Measurements from ENCODE around the gene C9orf57. TPM values are rescaled to one million over a fixed set of nuclear protein-coding genes. Genes with fewer than 3 reads are reported as not detected.

The C9orf57 gene
- total and polyA plus RNA-seq, 2 of the 8 experiments (the other 6 are each of a cell fraction or from before 2014, with no cell fraction given), result not detected

GRCh38 chr9:72052122-72052521, 8.3 kb downstream of the C9orf57 start:
- no peak overlapping the region for H2BK20ac ChIP-seq (ENCODE audit: low read length)
- H3K27me3 ChIP-seq (replicated peaks in 1 of 4; ENCODE audit: control insufficient read depth in 3 of 4, extremely low read depth in 1 of 4, insufficient read depth in 3 of 4, low read length in 3 of 4), result no peaks in the 10 kb centered on the region
- no peak for DNase-seq (ENCODE audit: low read depth in 1 of 2, low spot score in 2 of 2)
- no peak overlapping the region for H2BK15ac ChIP-seq (ENCODE audit: low read length)
- no peak overlapping the region for H2AFZ ChIP-seq (ENCODE audit: low read length)
- H3K9me3 ChIP-seq (ENCODE audit: insufficient read depth in 2 of 2, low read depth in 1 of 2, low read length in 1 of 2), result no peaks in the 10 kb centered on the region
- H3K18ac ChIP-seq (ENCODE audit: extremely low read depth, low read length), result no peak overlapping the region
- H3K36me3 ChIP-seq (ENCODE audit: control insufficient read depth in 2 of 4, insufficient read depth in 4 of 4, low read length in 3 of 4), result no peaks in the 10 kb centered on the region
- H3K79me1 ChIP-seq (ENCODE audit: low read depth, low read length), result no peaks in the 10 kb centered on the region
- CTCF ChIA-PET (ENCODE audit: partially characterized antibody), result no interaction called here
- no peak overlapping the region for H4K5ac ChIP-seq (ENCODE audit: insufficient read length, low read depth, low read length)
- no peaks in the 10 kb centered on the region for H3K23me2 ChIP-seq (ENCODE audit: low read depth, low read length)
- H3K79me2 ChIP-seq (ENCODE audit: control insufficient read depth in 1 of 2, insufficient read depth in 2 of 2, low read length in 2 of 2), result no peaks in the 10 kb centered on the region
- WGBS, 2 experiments (ENCODE audit: extremely low coverage in 1 of 2, insufficient coverage in 1 of 2, insufficient read length in 1 of 2, insufficient replicate concordance in 2 of 2, low coverage in 1 of 2, low lambda C conversion rate in 2 of 2, missing lambda C conversion rate in 1 of 2), result 89% methylated on average over 3 of the region's 3 CpGs; no CpG with 5 or more reads in 1 of the 2 experiments
- no peak overlapping the region for H2AK5ac ChIP-seq (ENCODE audit: low read depth, low read length)
- no peak overlapping the region for H3K9ac ChIP-seq (replicated peaks in 1 of 4; ENCODE audit: extremely low read depth in 1 of 4, low read depth in 3 of 4, low read length in 3 of 4)
- FAIRE-seq, result no peak
- H3K23ac ChIP-seq (ENCODE audit: insufficient read length), result no peak overlapping the region
- no peak overlapping the region for H2BK120ac ChIP-seq (replicated peaks; ENCODE audit: low read depth, low read length)
- H4K8ac ChIP-seq (ENCODE audit: extremely low read depth, insufficient read depth, low read length), result no peak overlapping the region
- no peak overlapping the region for H2BK5ac ChIP-seq (ENCODE audit: low read depth, low read length)
- POLR2A ChIA-PET (ENCODE audit: partially characterized antibody), result no interaction called here
- H3K4me2 ChIP-seq (ENCODE audit: insufficient read depth in 1 of 2, low read depth in 2 of 2, low read length in 2 of 2), result no peak overlapping the region
- H3K14ac ChIP-seq (ENCODE audit: insufficient read length), result no peak overlapping the region
- H4K91ac ChIP-seq (replicated peaks; ENCODE audit: insufficient read length, low read length), result no peak overlapping the region
- H2BK12ac ChIP-seq (ENCODE audit: low read depth, low read length), result no peak overlapping the region
- no peaks in the 10 kb centered on the region for H4K20me1 ChIP-seq (replicated peaks in 1 of 2; ENCODE audit: control insufficient read depth in 1 of 2, insufficient read depth in 2 of 2, low read length in 2 of 2)
- no peak overlapping the region for H3K56ac ChIP-seq (replicated peaks; ENCODE audit: insufficient read length, low read depth, low read length)
- H3K27ac ChIP-seq (ENCODE audit: low read depth, low read length), result no peak overlapping the region
- H3K4me1 ChIP-seq (replicated peaks in 1 of 4; ENCODE audit: control insufficient read depth in 3 of 4, insufficient read depth in 4 of 4, low read length in 3 of 4), result no peaks in the 10 kb centered on the region
- H3K4ac ChIP-seq (replicated peaks; ENCODE audit: insufficient read length, low read depth, low read length), result no peak overlapping the region
- H3K4me3 ChIP-seq (ENCODE audit: extremely low read depth in 1 of 4, insufficient read depth in 2 of 4, low read depth in 3 of 4, low read length in 4 of 4), result no peak overlapping the region
- TF ChIP-seq CHD7 (IDR thresholded peaks at IDR 0.05; ENCODE audit: insufficient replicate concordance, low read length), result no peak

Data from H1 (cell line).